Heart left ventricle (tissue), 16 donors: ENCODE data around the gene MACROH2A1. TPM values are rescaled to one million over a fixed set of nuclear protein-coding genes. Genes with fewer than 3 reads are reported as not detected.
A peak's percentile ranks its signal among the peaks of the same experiment; 100 is the strongest.

Experiments
- ATAC-seq, 4 donors: fragments of 200-7000 bp; cut with Tn5 transposase; one replicate each; pipeline ENCODE4 v1.9.1; 2020 to 2022; ENCODE audit warnings: moderate library complexity in 4 of 4, mild to moderate bottlenecking in 3 of 4, moderate number of reproducible peaks in 1 of 4
- DNase-seq, 5 donors: peaks; one replicate each; pipeline ENCODE4 v3.0.0-alpha.2; 2020
- H3K27ac ChIP-seq, 12 donors: fragments of 200-600 bp; sonication (generic) in 4 of 12; one replicate each; pipeline versions ENCODE4 v1.5.0 to v1.8.0; 2016 to 2022; ENCODE audit warnings: mild to moderate bottlenecking in 2 of 12
- H3K27me3 ChIP-seq, 9 donors: fragments of 200-600 bp; sonication (generic) in 2 of 9; one replicate each; pipeline versions ENCODE4 v1.5.1 to v1.8.0; 2016 to 2022; ENCODE audit warnings: mild to moderate bottlenecking in 3 of 9
- H3K36me3 ChIP-seq, 9 donors: fragments of 200-600 bp; sonication (generic) in 2 of 9; one replicate each; pipeline versions ENCODE4 v1.5.0 to v1.8.0; 2018 to 2022; ENCODE audit warnings: mild to moderate bottlenecking in 2 of 9
- H3K4me1 ChIP-seq, 12 donors: fragments of 200-600 bp; sonication (generic) in 4 of 12; one replicate each; pipeline versions ENCODE4 v1.5.0 to v1.8.0; 2016 to 2022; ENCODE audit warnings: mild to moderate bottlenecking in 3 of 12
- H3K4me3 ChIP-seq, 12 donors: fragments of 200-600 bp; sonication (generic) in 4 of 12; one replicate each; pipeline versions ENCODE4 v1.5.0 to v1.8.0; 2017 to 2022; ENCODE audit warnings: mild to moderate bottlenecking in 9 of 12, moderate library complexity in 4 of 12
- H3K9me3 ChIP-seq, 12 donors: fragments of 200-600 bp; sonication (generic) in 4 of 12; one replicate each; pipeline versions ENCODE4 v1.5.0 to v1.8.0; 2016 to 2022; ENCODE audit warnings: mild to moderate bottlenecking in 1 of 12
- POLR2A ChIP-seq, 2 donors: fragments of 450-650 bp; IDR thresholded peaks; one replicate each; pipeline ENCODE4 v1.6.1; 2017; ENCODE audit warnings: antibody characterized with exemption in 2 of 2, mild to moderate bottlenecking in 2 of 2, moderate library complexity in 2 of 2
- WGBS, 4 donors: extraction: QIAGEN DNeasy Blood & Tissue Kit in 2 of 4; methylation state at CpG; one replicate each; pipeline versions ENCODE4 v1.1.5 to v1.1.7; 2013 to 2018; 5-methylcytosine and 5-hydroxymethylcytosine counted together
- intact Hi-C, 10 donors: fragments of 100-400 bp; cut with DNase I; formaldehyde crosslinking; loops; one replicate each; pipeline versions ENCODE4 v1.11.1 to v1.14.2; 2022
- polyA plus RNA-seq, 2 donors: library from polyadenylated mRNA; stranded (reverse); fragments of 200-250 nt; gene quantifications; one replicate each; pipeline ENCODE4 v1.2.3, GENCODE V29; 2013
- total RNA-seq, 9 donors: library from RNA; depleted of rRNA in 2 of 9; stranded (reverse); fragments of >200 nt in 2 of 9; fragmentation: NEBNext Ultra II Directional in 3 of 9; extraction: Animal tissue kit (Norgen Biotek cat#: 25700) in 3 of 9; gene quantifications; one replicate each; pipeline versions ENCODE4 v1.1.0 to v1.2.4, GENCODE V29; 2016 to 2023
- TF ChIP-seq, protein P1 (sequence below), 12 donors: fragments of 200-600 bp; sonication (generic) in 4 of 12; IDR thresholded peaks; one replicate each; pipeline versions ENCODE4 v1.5.0 to v1.8.0; 2018 to 2022; ENCODE audit warnings: antibody characterized with exemption in 12 of 12, mild to moderate bottlenecking in 5 of 12
- donor health status: ischemic (EF 13 %, LVEDD 7.1; RV severe dilation, severe dysfunction).
- donor health status: healthy with polysubstance abuse.
- donor health status: DM: no; HTN: yes; CAD: no.
- donor health status: DM: no; HTN: no; CAD: no.
- donor health status: ischemic (EF 25% LVEDD 6.9; RV normal size, moderate dysfunction).
- donor health status: ischemic (EF 25% LVEDD 5.7; RV mildly dilated, moderate dysfunction).
- donor health status: healthy.
- donor health status: DM: yes; HTN: yes; CAD: no.
- donor health status: ischemic (EF 35%, LVEDD 5.7; RV mildly dilated, moderate dysfunction).
- donor health status: nonischemic (EF 11% LVEDD 7.7; RV severe dilation, severe dysfunction).
- donor health status: DM: yes; HTN: yes; CAD: no.
- donor health status: PGD.
- donor health status: ischemic (EF 29% LVEDD 5.4; RV normal size, mild dysfunction).
- donor health status: nonischemic (EF 23%, LVEDD 6.1; RV moderate dilation, normal function).

Gene MACROH2A1
- total and polyA plus RNA-seq, 11 donors: 86.5 to 170 (median 112) TPM

- intact Hi-C loops: loop anchor here in 1 of 10 donors (10.0 kb wide), 1 partner anchor 101 kb away; no protein-coding TSS in a partner anchor
Measured at GRCh38 chr5:135323701-135324132, 75.3 kb downstream of the MACROH2A1 start.

DNA sequence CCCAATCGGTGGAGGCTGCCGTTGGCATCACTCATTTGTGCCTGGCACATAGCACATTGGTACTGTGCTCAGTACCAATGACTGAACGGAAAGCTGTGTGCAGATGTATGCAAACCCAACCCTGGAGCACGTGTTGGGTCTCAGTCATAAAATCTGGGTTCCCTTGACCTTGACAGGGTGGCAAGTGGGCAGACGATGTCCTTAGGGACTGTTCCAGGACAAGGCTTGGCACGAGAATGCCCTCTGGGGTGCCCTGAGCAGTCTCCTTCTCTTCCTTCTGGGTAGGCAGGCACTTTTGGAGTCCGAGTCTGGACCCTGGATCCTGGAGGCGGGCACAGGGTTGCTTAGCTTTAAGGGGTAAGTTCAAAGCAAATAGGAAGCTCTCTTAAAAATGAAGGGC is 75.8 kb downstream of the MACROH2A1 start:
- H3K4me1 ChIP-seq: no peaks in the 10 kb centered on the region
- TF ChIP-seq, protein P1, sequence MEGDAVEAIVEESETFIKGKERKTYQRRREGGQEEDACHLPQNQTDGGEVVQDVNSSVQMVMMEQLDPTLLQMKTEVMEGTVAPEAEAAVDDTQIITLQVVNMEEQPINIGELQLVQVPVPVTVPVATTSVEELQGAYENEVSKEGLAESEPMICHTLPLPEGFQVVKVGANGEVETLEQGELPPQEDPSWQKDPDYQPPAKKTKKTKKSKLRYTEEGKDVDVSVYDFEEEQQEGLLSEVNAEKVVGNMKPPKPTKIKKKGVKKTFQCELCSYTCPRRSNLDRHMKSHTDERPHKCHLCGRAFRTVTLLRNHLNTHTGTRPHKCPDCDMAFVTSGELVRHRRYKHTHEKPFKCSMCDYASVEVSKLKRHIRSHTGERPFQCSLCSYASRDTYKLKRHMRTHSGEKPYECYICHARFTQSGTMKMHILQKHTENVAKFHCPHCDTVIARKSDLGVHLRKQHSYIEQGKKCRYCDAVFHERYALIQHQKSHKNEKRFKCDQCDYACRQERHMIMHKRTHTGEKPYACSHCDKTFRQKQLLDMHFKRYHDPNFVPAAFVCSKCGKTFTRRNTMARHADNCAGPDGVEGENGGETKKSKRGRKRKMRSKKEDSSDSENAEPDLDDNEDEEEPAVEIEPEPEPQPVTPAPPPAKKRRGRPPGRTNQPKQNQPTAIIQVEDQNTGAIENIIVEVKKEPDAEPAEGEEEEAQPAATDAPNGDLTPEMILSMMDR (IDR thresholded peaks at IDR 0.05): no peak
- TF ChIP-seq POLR2A (IDR thresholded peaks at IDR 0.05): no peak
- WGBS, 4 donors: 86 to 92% (median 90%) methylated on average over 6 to 8 of the region's 8 CpGs
- H3K27ac ChIP-seq: no peak overlapping the region
- DNase-seq (peak in 1 of 5 donors; percentile 21), ATAC-seq (no peak)
- H3K9me3 ChIP-seq: no peaks in the 10 kb centered on the region
- no peaks in the 10 kb centered on the region for H3K36me3 ChIP-seq
- no peak overlapping the region for H3K4me3 ChIP-seq
- intact Hi-C loops: loop anchor here in 1 of 10 donors (10.0 kb wide), 1 partner anchor 102 kb away; no protein-coding TSS in a partner anchor
- H3K27me3 ChIP-seq: no peaks in the 10 kb centered on the region

More at GRCh38 chr5:135323701-135324132, 75.3 kb downstream of the MACROH2A1 start:
- Histone ChIP-seq H3K27ac (no peak overlapping the region), H3K27me3 (no peaks in the 10 kb centered on the region), H3K9me3 (no peaks in the 10 kb centered on the region), H3K4me3 (no peak overlapping the region), H3K4me1 (no peaks in the 10 kb centered on the region), H3K36me3 (no peaks in the 10 kb centered on the region)
- ATAC-seq (no peak), DNase-seq (no peak)
- TF ChIP-seq POLR2A (IDR thresholded peaks at IDR 0.05): no peak
- TF ChIP-seq, protein P1 (IDR thresholded peaks at IDR 0.05): no peak
- WGBS, 4 donors: 89 to 95% (median 94%) methylated on average over 8 of the region's 8 CpGs

DNA sequence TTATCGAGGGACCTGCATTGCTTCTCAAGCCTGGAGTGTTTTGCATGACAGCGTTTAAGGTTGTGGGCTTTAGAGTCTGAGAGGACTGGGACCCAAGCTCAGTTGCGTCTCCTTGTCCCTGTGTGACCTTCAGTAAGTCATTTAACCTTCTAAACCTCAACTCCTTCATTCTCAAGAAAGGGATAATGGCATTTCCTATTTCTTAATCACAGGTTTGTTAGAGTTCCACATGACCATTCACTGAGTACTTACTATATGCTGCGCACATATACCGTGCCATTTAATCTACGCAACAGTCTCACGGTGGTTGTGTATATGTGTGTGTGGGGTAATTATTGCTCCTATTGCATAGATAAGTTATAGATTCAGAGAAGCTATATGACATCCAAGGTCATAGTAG is 76.3 kb downstream of the MACROH2A1 start:
- ATAC-seq (no peak), DNase-seq (no peak)
- intact Hi-C loops: loop anchor here in 1 of 10 donors (10.0 kb wide), 1 partner anchor 102 kb away; no protein-coding TSS in a partner anchor
- no peaks in the 10 kb centered on the region for H3K36me3 ChIP-seq
- no peak overlapping the region for H3K4me3 ChIP-seq
- H3K9me3 ChIP-seq: no peaks in the 10 kb centered on the region
- no peak for TF ChIP-seq POLR2A (IDR thresholded peaks at IDR 0.05)
- TF ChIP-seq, protein P1 (IDR thresholded peaks at IDR 0.05): no peak
- no peak overlapping the region for H3K27ac ChIP-seq
- H3K4me1 ChIP-seq: no peaks in the 10 kb centered on the region
- WGBS, 4 donors: 93 to 95% (median 94%) methylated on average over 7 of the region's 7 CpGs
- H3K27me3 ChIP-seq: no peaks in the 10 kb centered on the region

DNA sequence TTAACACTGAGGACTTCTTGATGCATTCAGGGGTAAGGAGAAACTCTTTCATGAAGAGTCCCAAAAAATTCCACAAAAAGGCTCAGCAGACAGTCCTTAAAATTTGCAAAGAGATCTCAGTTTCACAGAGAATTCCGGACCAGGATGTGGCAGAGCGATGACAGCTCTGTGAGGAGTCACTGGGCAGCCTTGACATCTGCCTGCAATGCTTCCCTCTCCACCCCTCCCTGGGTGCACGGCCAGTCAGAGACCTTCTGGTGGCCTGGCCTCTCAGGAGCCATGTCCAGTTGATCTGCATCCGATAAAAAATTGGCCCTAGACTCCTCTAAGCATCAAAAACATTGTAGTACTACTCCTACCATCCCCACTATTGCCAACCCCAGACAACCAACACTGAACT is 76.8 kb downstream of the MACROH2A1 start:
- no peaks in the 10 kb centered on the region for H3K36me3 ChIP-seq
- H3K4me3 ChIP-seq: no peak overlapping the region
- no peaks in the 10 kb centered on the region for H3K27me3 ChIP-seq
- intact Hi-C loops: loop anchor here in 1 of 10 donors (10.0 kb wide), 1 partner anchor 103 kb away; no protein-coding TSS in a partner anchor
- no peaks in the 10 kb centered on the region for H3K4me1 ChIP-seq
- no peak for ATAC-seq
- no peaks in the 10 kb centered on the region for H3K9me3 ChIP-seq
- no peak for DNase-seq
- 64 to 68% (median 66%) methylated on average over 4 of the region's 4 CpGs for WGBS, 4 donors
- H3K27ac ChIP-seq: no peak overlapping the region
- TF ChIP-seq POLR2A (IDR thresholded peaks at IDR 0.05): no peak
- TF ChIP-seq, protein P1 (IDR thresholded peaks at IDR 0.05): no peak
